ENCODE measurements around the gene DPY30. TPM values are rescaled to one million over a fixed set of nuclear protein-coding genes. Genes with fewer than 3 reads are reported as not detected.

Gene DPY30
- total RNA-seq, 1 donor from 2014 or later, result 25.9 TPM

- ATAC-seq, result no peak
Observed at GRCh38 chr2:31979018-31979417, 60.6 kb downstream of the DPY30 start.

GRCh38 chr2:31978436-31978835 is 61.2 kb downstream of the DPY30 start:
- no peak for ATAC-seq
- DNase-seq (ENCODE audit: low spot score), result no peak

More at GRCh38 chr2:31979018-31979417, 60.6 kb downstream of the DPY30 start:
- no peak for DNase-seq (ENCODE audit: low spot score)

Other genes with a start within 250 kb of the DPY30 start
- 22.7 TPM for gene MEMO1, start 28.8 kb downstream of the DPY30 start, total RNA-seq
- 9.4 TPM for gene SPAST, start 23.8 kb upstream of the DPY30 start, total RNA-seq
- 10.0 TPM for gene SLC30A6, start 126.1 kb upstream of the DPY30 start, total RNA-seq
- gene NLRC4, start 225.1 kb upstream of the DPY30 start, total RNA-seq, result 0.70 TPM
- 36.6 TPM for gene YIPF4, start 238.1 kb upstream of the DPY30 start, total RNA-seq

All from left lobe of liver (tissue), 2 donors.